ENCODE measurements around the gene IPO9. TPM values are rescaled to one million over a fixed set of nuclear protein-coding genes. Genes with fewer than 3 reads are reported as not detected.
A peak's percentile ranks its signal among the peaks of the same experiment; 100 is the strongest.

IPO9 gene
- total and polyA plus RNA-seq, 10 of the 15 experiments (the other 5 are each of a cell fraction or from before 2014, with no cell fraction given), result 19.1 to 77.3 (median 34.1) TPM

DNA sequence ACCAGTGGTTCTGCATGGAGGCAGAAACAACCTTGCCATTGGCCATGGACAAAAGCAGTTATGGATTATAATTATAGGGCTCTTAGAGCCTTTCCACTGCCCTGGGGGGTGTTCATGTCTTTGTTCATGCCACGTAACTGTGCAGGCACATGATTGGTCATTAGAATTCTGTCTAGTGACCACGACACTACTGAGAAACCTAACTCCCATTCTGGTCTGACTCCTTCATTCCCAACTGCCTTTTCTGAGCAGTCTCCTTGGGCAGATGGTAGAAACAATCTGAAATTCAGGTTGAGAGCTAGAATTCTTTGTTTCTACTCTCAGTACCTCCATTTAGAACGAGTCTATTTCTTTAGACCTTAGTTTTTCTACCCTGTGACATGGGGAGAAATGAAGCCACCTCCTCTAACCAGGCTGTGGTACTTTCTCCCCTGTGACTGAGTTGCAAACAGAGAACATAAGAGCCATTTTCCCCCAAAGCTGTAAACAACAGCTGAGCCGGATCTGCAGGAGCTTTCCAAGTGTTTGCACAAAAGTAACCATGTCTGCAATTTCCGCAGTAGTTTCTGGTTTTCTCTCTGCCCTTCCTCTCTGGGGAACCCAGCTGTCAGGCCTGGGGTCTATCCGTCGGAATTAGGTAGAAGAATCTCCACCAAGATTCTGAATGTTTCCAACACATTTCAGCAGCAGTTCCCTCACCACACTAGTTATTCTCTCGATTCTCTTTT is 37.7 kb upstream of the IPO9 start:
- TF ChIP-seq EP300 (IDR thresholded peaks at IDR 0.05; ENCODE audit: borderline replicate concordance in 1 of 2, control insufficient read depth in 1 of 2, low read depth in 2 of 2, low read length in 2 of 2) (no peak), YBX1 (IDR thresholded peaks at IDR 0.05) (no peak)
- TF ChIP-seq, protein P1, sequence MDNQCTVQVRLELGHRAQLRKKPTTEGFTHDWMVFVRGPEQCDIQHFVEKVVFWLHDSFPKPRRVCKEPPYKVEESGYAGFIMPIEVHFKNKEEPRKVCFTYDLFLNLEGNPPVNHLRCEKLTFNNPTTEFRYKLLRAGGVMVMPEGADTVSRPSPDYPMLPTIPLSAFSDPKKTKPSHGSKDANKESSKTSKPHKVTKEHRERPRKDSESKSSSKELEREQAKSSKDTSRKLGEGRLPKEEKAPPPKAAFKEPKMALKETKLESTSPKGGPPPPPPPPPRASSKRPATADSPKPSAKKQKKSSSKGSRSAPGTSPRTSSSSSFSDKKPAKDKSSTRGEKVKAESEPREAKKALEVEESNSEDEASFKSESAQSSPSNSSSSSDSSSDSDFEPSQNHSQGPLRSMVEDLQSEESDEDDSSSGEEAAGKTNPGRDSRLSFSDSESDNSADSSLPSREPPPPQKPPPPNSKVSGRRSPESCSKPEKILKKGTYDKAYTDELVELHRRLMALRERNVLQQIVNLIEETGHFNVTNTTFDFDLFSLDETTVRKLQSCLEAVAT (IDR thresholded peaks at IDR 0.05), result no peak
- TF ChIP-seq, protein P2, sequence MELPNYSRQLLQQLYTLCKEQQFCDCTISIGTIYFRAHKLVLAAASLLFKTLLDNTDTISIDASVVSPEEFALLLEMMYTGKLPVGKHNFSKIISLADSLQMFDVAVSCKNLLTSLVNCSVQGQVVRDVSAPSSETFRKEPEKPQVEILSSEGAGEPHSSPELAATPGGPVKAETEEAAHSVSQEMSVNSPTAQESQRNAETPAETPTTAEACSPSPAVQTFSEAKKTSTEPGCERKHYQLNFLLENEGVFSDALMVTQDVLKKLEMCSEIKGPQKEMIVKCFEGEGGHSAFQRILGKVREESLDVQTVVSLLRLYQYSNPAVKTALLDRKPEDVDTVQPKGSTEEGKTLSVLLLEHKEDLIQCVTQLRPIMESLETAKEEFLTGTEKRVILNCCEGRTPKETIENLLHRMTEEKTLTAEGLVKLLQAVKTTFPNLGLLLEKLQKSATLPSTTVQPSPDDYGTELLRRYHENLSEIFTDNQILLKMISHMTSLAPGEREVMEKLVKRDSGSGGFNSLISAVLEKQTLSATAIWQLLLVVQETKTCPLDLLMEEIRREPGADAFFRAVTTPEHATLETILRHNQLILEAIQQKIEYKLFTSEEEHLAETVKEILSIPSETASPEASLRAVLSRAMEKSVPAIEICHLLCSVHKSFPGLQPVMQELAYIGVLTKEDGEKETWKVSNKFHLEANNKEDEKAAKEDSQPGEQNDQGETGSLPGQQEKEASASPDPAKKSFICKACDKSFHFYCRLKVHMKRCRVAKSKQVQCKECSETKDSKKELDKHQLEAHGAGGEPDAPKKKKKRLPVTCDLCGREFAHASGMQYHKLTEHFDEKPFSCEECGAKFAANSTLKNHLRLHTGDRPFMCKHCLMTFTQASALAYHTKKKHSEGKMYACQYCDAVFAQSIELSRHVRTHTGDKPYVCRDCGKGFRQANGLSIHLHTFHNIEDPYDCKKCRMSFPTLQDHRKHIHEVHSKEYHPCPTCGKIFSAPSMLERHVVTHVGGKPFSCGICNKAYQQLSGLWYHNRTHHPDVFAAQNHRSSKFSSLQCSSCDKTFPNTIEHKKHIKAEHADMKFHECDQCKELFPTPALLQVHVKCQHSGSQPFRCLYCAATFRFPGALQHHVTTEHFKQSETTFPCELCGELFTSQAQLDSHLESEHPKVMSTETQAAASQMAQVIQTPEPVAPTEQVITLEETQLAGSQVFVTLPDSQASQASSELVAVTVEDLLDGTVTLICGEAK (IDR thresholded peaks at IDR 0.05; ENCODE audit: borderline replicate concordance), result no peak
- no peaks in the 10 kb centered on the region for H3K36me3 ChIP-seq (ENCODE audit: control insufficient read depth in 2 of 2, insufficient read depth in 2 of 2, low read length in 1 of 2)
- BruUV-seq (replicated peaks), result no TSS peak
- ChIA-PET POLR2A (no interaction called here), RAD21 (ENCODE audit: unreplicated experiment) (interaction anchor here (0.6 to 3.7 kb wide), 6 partner anchors 36 to 231 kb away, joined by 3 to 17 read pairs (median 4); no protein-coding TSS in a partner anchor), SMC1A (ENCODE audit: uncharacterized antibody, unreplicated experiment) (interaction anchor here (0.6 to 2.2 kb wide), 6 partner anchors 43 to 232 kb away, joined by 3 to 4 read pairs (median 4); no protein-coding TSS in a partner anchor), CTCF (interaction anchor here (0.7 to 15.6 kb wide), 7 partner anchors 12 to 261 kb away, joined by 3 to 332 read pairs (median 4); no protein-coding TSS in a partner anchor)
- 9% methylated on average over 8 of the region's 8 CpGs for WGBS (ENCODE audit: insufficient coverage, insufficient replicate concordance, low lambda C conversion rate, missing lambda C conversion rate)
- no peaks in the 10 kb centered on the region for H3K79me2 ChIP-seq (ENCODE audit: control insufficient read depth, insufficient read depth, low read length)
- no peak overlapping the region for H3K4me2 ChIP-seq (ENCODE audit: control insufficient read depth, insufficient read depth)
- intact Hi-C loops (cut with micrococcal nuclease; ENCODE audit: unreplicated experiment) (no loop called here), in situ Hi-C loops (cut with MboI) (no loop called here)
- H3K4me1 ChIP-seq (ENCODE audit: control insufficient read depth, insufficient read depth, low read length), result no peaks in the 10 kb centered on the region
- no peak overlapping the region for H3K9ac ChIP-seq (ENCODE audit: control insufficient read depth, insufficient read depth, low read length)
- H3K27me3 ChIP-seq (replicated peaks in 1 of 2; ENCODE audit: control insufficient read depth in 2 of 2, insufficient read depth in 2 of 2, low read length in 1 of 2), result peaks cover 2 to 5% of the 10 kb centered on the region in 2 experiments; a peak in 3 of 4 replicates
- FAIRE-seq, result peak; percentile 18
- H3K27ac ChIP-seq (ENCODE audit: control insufficient read depth, insufficient read depth), result no peak overlapping the region
- H4K20me1 ChIP-seq (ENCODE audit: control insufficient read depth, insufficient read depth), result no peaks in the 10 kb centered on the region
- H3K9me3 ChIP-seq (replicated peaks; ENCODE audit: control insufficient read depth, insufficient read depth, low read length), result no peaks in the 10 kb centered on the region
- no peak overlapping the region for H2AFZ ChIP-seq (ENCODE audit: control insufficient read depth, low read depth, low read length)
- no peak for DNase-seq (ENCODE audit: low read depth, low spot score)
- no peak for ATAC-seq
- no peak overlapping the region; the same call in 1 of the 2 replicates for H3K4me3 ChIP-seq

Measured in GM12878 (cell line).